ENCODE results near the gene SYPL2. TPM values are rescaled to one million over a fixed set of nuclear protein-coding genes. Genes with fewer than 3 reads are reported as not detected.

Gene SYPL2
- total and polyA plus RNA-seq, 2 donors (not counting 1 experiment from before 2014, with no cell fraction given): not detected

- peaks cover 63% of the 10 kb centered on the region for H4K20me1 ChIP-seq (ENCODE audit: control insufficient read depth, insufficient read depth, low read length, poor library complexity, severe bottlenecking)
- H3K79me2 ChIP-seq (ENCODE audit: control insufficient read depth, insufficient read depth, low read length): peaks cover 51% of the 10 kb centered on the region
- ATAC-seq (ENCODE audit: low read depth): no peak
- no peak for DNase-seq
- 80% methylated on average over 7 of the region's 12 CpGs for WGBS (ENCODE audit: insufficient coverage)
- Mint-ChIP-seq H3K4me1 (peaks cover 62% of the 10 kb centered on the region), H3K9me3 (ENCODE audit: insufficient read depth) (no peaks in the 10 kb centered on the region), H3K27ac (no peak overlapping the region), H3K27me3 (no peaks in the 10 kb centered on the region), H3K4me3 (no peak overlapping the region)
- H2AFZ ChIP-seq (ENCODE audit: insufficient read depth, low read depth, low read length, poor library complexity, severe bottlenecking): no peak overlapping the region
- no peaks in the 10 kb centered on the region for H3K9me3 ChIP-seq (ENCODE audit: control extremely low read depth in 1 of 3, control insufficient read depth in 2 of 3, insufficient read depth in 1 of 3, low read length in 2 of 3)
- H3K36me3 ChIP-seq (replicated peaks in 1 of 2; ENCODE audit: control extremely low read depth in 1 of 2, control insufficient read depth in 1 of 2, extremely low read depth in 1 of 2, insufficient read depth in 2 of 2, low read length in 1 of 2): peaks cover 0 to 49% of the 10 kb centered on the region in 2 experiments
- H3K27me3 ChIP-seq (replicated peaks in 1 of 4; ENCODE audit: control extremely low read depth in 1 of 4, control insufficient read depth in 3 of 4, insufficient read depth in 4 of 4, low read length in 3 of 4): no peaks in the 10 kb centered on the region
- CTCF ChIA-PET: interaction anchor here (1.4 to 37.9 kb wide), 5 partner anchors 8 to 48 kb away, joined by 3 to 926 read pairs (median 6); partner anchors contain the start of genes ATXN7L2 and GPR61
- TF ChIP-seq EZH2 (IDR thresholded peaks at IDR 0.05; ENCODE audit: borderline replicate concordance, insufficient read depth, low read depth, low read length, poor library complexity, severe bottlenecking) (no peak), CTCF (IDR thresholded peaks at IDR 0.05) (no peak)
- no peak overlapping the region for H3K27ac ChIP-seq (ENCODE audit: low read length in 2 of 2)
- intact Hi-C loops (cut with micrococcal nuclease): no loop called here
- no peak overlapping the region for H3K9ac ChIP-seq (ENCODE audit: low read length)
- peaks cover 28 to 36% of the 10 kb centered on the region in 2 donors for H3K4me1 ChIP-seq (ENCODE audit: control insufficient read depth in 2 of 2, insufficient read depth in 2 of 2, low read length in 2 of 2)
- H3K4me2 ChIP-seq (replicated peaks; ENCODE audit: low read depth, low read length, poor library complexity, severe bottlenecking): no peak overlapping the region
- H3K4me3 ChIP-seq (ENCODE audit: control extremely low read depth in 1 of 5, extremely low read depth in 1 of 5, insufficient read depth in 1 of 5, low read depth in 2 of 5, low read length in 4 of 5): no peak overlapping the region
- POLR2A ChIA-PET: no interaction called here
These were observed 31.9 kb downstream of the SYPL2 start for GRCh38 chr1:109498161-109498801.

- Histone ChIP-seq H3K4me2 (replicated peaks; ENCODE audit: low read depth, low read length, poor library complexity, severe bottlenecking) (no peak overlapping the region), H3K4me3 (ENCODE audit: control extremely low read depth in 1 of 5, extremely low read depth in 1 of 5, insufficient read depth in 1 of 5, low read depth in 2 of 5, low read length in 4 of 5) (no peak overlapping the region), H3K27me3 (replicated peaks in 1 of 4; ENCODE audit: control extremely low read depth in 1 of 4, control insufficient read depth in 3 of 4, insufficient read depth in 4 of 4, low read length in 3 of 4) (no peaks in the 10 kb centered on the region), H3K4me1 (ENCODE audit: control insufficient read depth in 2 of 2, insufficient read depth in 2 of 2, low read length in 2 of 2) (peaks cover 24 to 32% of the 10 kb centered on the region in 2 donors), H3K27ac (ENCODE audit: low read length in 2 of 2) (no peak overlapping the region), H4K20me1 (ENCODE audit: control insufficient read depth, insufficient read depth, low read length, poor library complexity, severe bottlenecking) (peaks cover 63% of the 10 kb centered on the region), H3K79me2 (ENCODE audit: control insufficient read depth, insufficient read depth, low read length) (peaks cover 46% of the 10 kb centered on the region), H2AFZ (ENCODE audit: insufficient read depth, low read depth, low read length, poor library complexity, severe bottlenecking) (no peak overlapping the region), H3K9ac (ENCODE audit: low read length) (no peak overlapping the region), H3K36me3 (replicated peaks in 1 of 2; ENCODE audit: control extremely low read depth in 1 of 2, control insufficient read depth in 1 of 2, extremely low read depth in 1 of 2, insufficient read depth in 2 of 2, low read length in 1 of 2) (peaks cover 0 to 49% of the 10 kb centered on the region in 2 experiments), H3K9me3 (ENCODE audit: control extremely low read depth in 1 of 3, control insufficient read depth in 2 of 3, insufficient read depth in 1 of 3, low read length in 2 of 3) (no peaks in the 10 kb centered on the region)
- intact Hi-C loops (cut with micrococcal nuclease): no loop called here
- TF ChIP-seq EZH2 (IDR thresholded peaks at IDR 0.05; ENCODE audit: borderline replicate concordance, insufficient read depth, low read depth, low read length, poor library complexity, severe bottlenecking): no peak
- TF ChIP-seq CTCF (IDR thresholded peaks at IDR 0.05): no peak
- CTCF ChIA-PET: interaction anchor here (1.3 to 37.9 kb wide), 4 partner anchors 8 to 220 kb away, joined by 3 to 926 read pairs (median 12); partner anchors contain the start of genes ATXN7L2 and GPR61
- no CpG with 5 or more reads among the region's 7 CpGs for WGBS (ENCODE audit: insufficient coverage)
- Mint-ChIP-seq H3K27ac (no peak overlapping the region), H3K9me3 (ENCODE audit: insufficient read depth) (no peaks in the 10 kb centered on the region), H3K4me3 (no peak overlapping the region), H3K27me3 (no peaks in the 10 kb centered on the region), H3K4me1 (peaks cover 59% of the 10 kb centered on the region)
- POLR2A ChIA-PET: no interaction called here
- no peak for ATAC-seq (ENCODE audit: low read depth)
- no peak for DNase-seq
These were observed 32.7 kb downstream of the SYPL2 start for GRCh38 chr1:109499081-109499480.

Data from B cell (primary cell).